Gastroesophageal sphincter (tissue), 3 donors: ENCODE measurements around the gene DPP7.

ENCODE experiments used
- CTCF ChIP-seq, 4 experiments: fragments of 200-600 bp in 2 of 4; fragments of 450-650 bp in 2 of 4; sonication (generic) in 1 of 4; IDR thresholded peaks; one replicate each; pipeline ENCODE4 v1.5.1; 2017 to 2019; ENCODE audit warnings: antibody characterized with exemption in 4 of 4, mild to moderate bottlenecking in 2 of 4, moderate library complexity in 2 of 4
- EP300 ChIP-seq: sonication (generic); formaldehyde crosslinking; IDR thresholded peaks from one replicate; pipeline ENCODE4 v1.6.1; 2017; ENCODE audit warnings: antibody characterized with exemption, mild to moderate bottlenecking
- POLR2A ChIP-seq, 2 donors: fragments of 450-650 bp; IDR thresholded peaks; one replicate each; pipeline ENCODE4 v1.6.1; 2017; ENCODE audit warnings: antibody characterized with exemption in 2 of 2, mild to moderate bottlenecking in 2 of 2, moderate library complexity in 1 of 2

GRCh38 chr9:137106662-137107250 lies 7.8 kb downstream of the DPP7 start:
- no peak for TF ChIP-seq POLR2A (IDR thresholded peaks at IDR 0.05)
- TF ChIP-seq EP300: no peak
- TF ChIP-seq CTCF (IDR thresholded peaks at IDR 0.05): no peak
